SK-N-SH treated with all-trans-retinoic acid at 6 μM for 48 hours (cell line): ENCODE results near the gene NRN1L.

Experiments
- ATAC-seq: fragments of 200-7000 bp; cut with Tn5 transposase; 3 replicates; pipeline ENCODE4 v1.9.1; 2020; ENCODE audit warnings: mild to moderate bottlenecking, moderate library complexity
- ARNTL ChIP-seq: fragments of 450-650 bp; formaldehyde crosslinking; IDR thresholded peaks from 2 replicates; pipeline ENCODE4 v1.5.0; 2020; ENCODE audit warnings: low read depth, mild to moderate bottlenecking, moderate library complexity, borderline replicate concordance
- BACH2 ChIP-seq: fragments of 250-450 bp; sonication (Bioruptor Pico); IDR thresholded peaks from 2 replicates; pipeline ENCODE4 v1.9.0; 2021; ENCODE audit warnings: mild to moderate bottlenecking, borderline replicate concordance
- CREB5 ChIP-seq: fragments of 250-450 bp; sonication (Bioruptor Pico); IDR thresholded peaks from 2 replicates; pipeline ENCODE4 v1.5.1; 2020; ENCODE audit warnings: low read depth, mild to moderate bottlenecking, moderate library complexity
- CSDC2 ChIP-seq: fragments of 250-450 bp; sonication (Bioruptor Pico); IDR thresholded peaks from 2 replicates; pipeline ENCODE4 v1.5.0; 2020; ENCODE audit warnings: mild to moderate bottlenecking, moderate library complexity
- CSRNP3 ChIP-seq: fragments of 250-450 bp; sonication (Bioruptor Pico); IDR thresholded peaks from 2 replicates; pipeline ENCODE4 v1.5.1; 2021; ENCODE audit warnings: mild to moderate bottlenecking, moderate library complexity
- ESRRG ChIP-seq: fragments of 250-450 bp; sonication (Bioruptor Pico); IDR thresholded peaks from 2 replicates; pipeline ENCODE4 v1.6.1; 2021; ENCODE audit warnings: mild to moderate bottlenecking
- GLIS3 ChIP-seq: fragments of 250-450 bp; sonication (Bioruptor Pico); IDR thresholded peaks from 2 replicates; pipeline ENCODE4 v1.5.0; 2020; ENCODE audit warnings: mild to moderate bottlenecking, moderate library complexity
- ISL1 ChIP-seq: fragments of 250-450 bp; sonication (Bioruptor Pico); IDR thresholded peaks from 2 replicates; pipeline ENCODE4 v2.1.2; 2022; ENCODE audit warnings: mild to moderate bottlenecking, moderate library complexity
- OSR1 ChIP-seq: fragments of 250-450 bp; sonication (Bioruptor Pico); IDR thresholded peaks from 2 replicates; pipeline ENCODE4 v1.8.0; 2022; ENCODE audit warnings: moderate library complexity, mild to moderate bottlenecking, inconsistent platforms
- PATZ1 ChIP-seq: fragments of 250-450 bp; sonication (Bioruptor Pico); IDR thresholded peaks from 2 replicates; pipeline ENCODE4 v1.8.0; 2020; ENCODE audit warnings: mild to moderate bottlenecking, moderate library complexity, borderline replicate concordance
- POU6F1 ChIP-seq: fragments of 250-450 bp; sonication (Bioruptor Pico); IDR thresholded peaks from 2 replicates; pipeline ENCODE4 v1.8.0; 2021; ENCODE audit warnings: low read depth, mild to moderate bottlenecking, moderate library complexity, borderline replicate concordance
- PPARA ChIP-seq: fragments of 250-450 bp; sonication (Bioruptor Pico); IDR thresholded peaks from 2 replicates; pipeline ENCODE4 v1.5.0; 2020; ENCODE audit warnings: mild to moderate bottlenecking, borderline replicate concordance
- RARB ChIP-seq: fragments of 250-450 bp; sonication (Bioruptor Pico); IDR thresholded peaks from 2 replicates; pipeline ENCODE4 v1.8.0; 2021; ENCODE audit warnings: mild to moderate bottlenecking, moderate library complexity
- SNAI2 ChIP-seq: fragments of 250-450 bp; sonication (Bioruptor Pico); IDR thresholded peaks from 2 replicates; pipeline ENCODE4 v1.5.0; 2020; ENCODE audit warnings: mild to moderate bottlenecking, moderate library complexity
- TOX ChIP-seq: fragments of 250-450 bp; sonication (Bioruptor Pico); IDR thresholded peaks from 2 replicates; pipeline ENCODE4 v1.8.0; 2021; ENCODE audit warnings: mild to moderate bottlenecking, moderate library complexity, borderline replicate concordance
- TSHZ2 ChIP-seq: fragments of 250-450 bp; sonication (Bioruptor Pico); IDR thresholded peaks from 2 replicates; pipeline ENCODE4 v1.5.0; 2020; ENCODE audit warnings: mild to moderate bottlenecking, moderate library complexity
- ZFP3 ChIP-seq: fragments of 250-450 bp; sonication (Bioruptor Pico); IDR thresholded peaks from 2 replicates; pipeline ENCODE4 v1.5.0; 2020; ENCODE audit warnings: mild to moderate bottlenecking, moderate library complexity
- ZFP30 ChIP-seq: fragments of 450-650 bp; formaldehyde crosslinking; IDR thresholded peaks from 2 replicates; pipeline ENCODE4 v1.5.0; 2022; ENCODE audit warnings: mild to moderate bottlenecking, moderate library complexity
- ZNF565 ChIP-seq: fragments of 450-650 bp; formaldehyde crosslinking; conservative IDR thresholded peaks from 2 replicates; pipeline ENCODE4 v1.5.0; 2020; ENCODE audit warnings: low read depth, mild to moderate bottlenecking, moderate library complexity
- ZNF70 ChIP-seq: fragments of 450-650 bp; formaldehyde crosslinking; IDR thresholded peaks from 2 replicates; pipeline ENCODE4 v1.5.0; 2020; ENCODE audit warnings: mild to moderate bottlenecking, moderate library complexity

Gene NRN1L

GRCh38 chr16:67853670-67854069 lies 31.0 kb upstream of the NRN1L start:
- ATAC-seq: no peak
- no peak for TF ChIP-seq ZFP30 (CRISPR knock-in tag)
- no peak for TF ChIP-seq ARNTL
- TF ChIP-seq PATZ1 (CRISPR knock-in tag): no peak
- no peak for TF ChIP-seq ISL1 (CRISPR knock-in tag)
- no peak for TF ChIP-seq POU6F1 (CRISPR knock-in tag)
- no peak for TF ChIP-seq GLIS3 (CRISPR knock-in tag)
- TF ChIP-seq, all 23 proteins: peak for 0

- TF ChIP-seq ZFP3 (CRISPR knock-in tag): no peak
- TF ChIP-seq ZNF565 (CRISPR knock-in tag): no peak
- no peak for TF ChIP-seq SNAI2 (CRISPR knock-in tag)
- no peak for TF ChIP-seq GLIS3 (CRISPR knock-in tag)
- no peak for TF ChIP-seq TOX (CRISPR knock-in tag)
- no peak for TF ChIP-seq OSR1 (CRISPR knock-in tag)
- no peak for TF ChIP-seq CSRNP3 (CRISPR knock-in tag)
- no peak for TF ChIP-seq ESRRG (CRISPR knock-in tag)
- no peak for TF ChIP-seq CREB5
- no peak for TF ChIP-seq ZFP30 (CRISPR knock-in tag)
- no peak for TF ChIP-seq CSDC2 (CRISPR knock-in tag)
- no peak for TF ChIP-seq PATZ1 (CRISPR knock-in tag)
- no peak for TF ChIP-seq ZNF70 (CRISPR knock-in tag)
- no peak for TF ChIP-seq BACH2 (CRISPR knock-in tag)
- no peak for TF ChIP-seq ARNTL
- no peak for TF ChIP-seq PPARA (CRISPR knock-in tag)
Observed at GRCh38 chr16:67855789-67856188, 28.9 kb upstream of the NRN1L start.

GRCh38 chr16:67856927-67857546 lies 27.6 kb upstream of the NRN1L start:
- ATAC-seq: no peak
- TF ChIP-seq RARB (CRISPR knock-in tag) (no peak), ARNTL (no peak), ZFP3 (CRISPR knock-in tag) (no peak), GLIS3 (CRISPR knock-in tag) (no peak), TSHZ2 (CRISPR knock-in tag) (no peak), TOX (CRISPR knock-in tag) (no peak), POU6F1 (CRISPR knock-in tag) (no peak), ZNF70 (CRISPR knock-in tag) (no peak), CSRNP3 (CRISPR knock-in tag) (no peak), BACH2 (CRISPR knock-in tag) (no peak), CREB5 (no peak), ZFP30 (CRISPR knock-in tag) (no peak), ESRRG (CRISPR knock-in tag) (no peak)

More at GRCh38 chr16:67855789-67856188, 28.9 kb upstream of the NRN1L start:
- ATAC-seq: no peak
